ACC112 (cell line): Measurements from ENCODE around the gene TMEM8B.
A peak's percentile ranks its signal among the peaks of the same experiment; 100 is the strongest.

ENCODE experiments used
- H2AFZ ChIP-seq: fragments of 200-600 bp; sonication (generic); one replicate; pipeline ENCODE4 v1.6.0; 2017; ENCODE audit warnings: antibody characterized with exemption, low read length; ENCODE audit not compliant: unreplicated experiment
- H3K27ac ChIP-seq: fragments of 200-600 bp; sonication (generic); 2 replicates; pipeline ENCODE4 v1.5.1; 2014; ENCODE audit warnings: low read depth, mild to moderate bottlenecking, antibody characterized with exemption, low read length, moderate library complexity
- H3K27me3 ChIP-seq: fragments of 200-600 bp; sonication (generic); 2 replicates; pipeline ENCODE4 v1.6.1; 2014; ENCODE audit warnings: mild to moderate bottlenecking, antibody characterized with exemption, low read length, moderate library complexity, mixed read lengths; ENCODE audit not compliant: insufficient read depth
- H3K36me3 ChIP-seq: fragments of 200-600 bp; sonication (generic); 2 replicates; pipeline ENCODE4 v1.6.1; 2016; ENCODE audit warnings: mild to moderate bottlenecking, antibody characterized with exemption, low read length, moderate library complexity, mixed read lengths; ENCODE audit not compliant: insufficient read depth
- H3K4me1 ChIP-seq: fragments of 200-600 bp; sonication (generic); one replicate; pipeline ENCODE4 v1.6.1; 2016; ENCODE audit warnings: low read length, mixed read lengths; ENCODE audit not compliant: insufficient read depth, unreplicated experiment, control insufficient read depth
- H3K4me3 ChIP-seq: fragments of 200-600 bp; sonication (generic); 2 replicates; pipeline ENCODE4 v1.5.1; 2014; ENCODE audit warnings: mild to moderate bottlenecking, low read depth, low read length
- H3K79me2 ChIP-seq: fragments of 200-600 bp; sonication (generic); one replicate; pipeline ENCODE4 v1.6.0; 2016; ENCODE audit warnings: low read length; ENCODE audit not compliant: control insufficient read depth, unreplicated experiment, insufficient read depth

TMEM8B gene, protein sequence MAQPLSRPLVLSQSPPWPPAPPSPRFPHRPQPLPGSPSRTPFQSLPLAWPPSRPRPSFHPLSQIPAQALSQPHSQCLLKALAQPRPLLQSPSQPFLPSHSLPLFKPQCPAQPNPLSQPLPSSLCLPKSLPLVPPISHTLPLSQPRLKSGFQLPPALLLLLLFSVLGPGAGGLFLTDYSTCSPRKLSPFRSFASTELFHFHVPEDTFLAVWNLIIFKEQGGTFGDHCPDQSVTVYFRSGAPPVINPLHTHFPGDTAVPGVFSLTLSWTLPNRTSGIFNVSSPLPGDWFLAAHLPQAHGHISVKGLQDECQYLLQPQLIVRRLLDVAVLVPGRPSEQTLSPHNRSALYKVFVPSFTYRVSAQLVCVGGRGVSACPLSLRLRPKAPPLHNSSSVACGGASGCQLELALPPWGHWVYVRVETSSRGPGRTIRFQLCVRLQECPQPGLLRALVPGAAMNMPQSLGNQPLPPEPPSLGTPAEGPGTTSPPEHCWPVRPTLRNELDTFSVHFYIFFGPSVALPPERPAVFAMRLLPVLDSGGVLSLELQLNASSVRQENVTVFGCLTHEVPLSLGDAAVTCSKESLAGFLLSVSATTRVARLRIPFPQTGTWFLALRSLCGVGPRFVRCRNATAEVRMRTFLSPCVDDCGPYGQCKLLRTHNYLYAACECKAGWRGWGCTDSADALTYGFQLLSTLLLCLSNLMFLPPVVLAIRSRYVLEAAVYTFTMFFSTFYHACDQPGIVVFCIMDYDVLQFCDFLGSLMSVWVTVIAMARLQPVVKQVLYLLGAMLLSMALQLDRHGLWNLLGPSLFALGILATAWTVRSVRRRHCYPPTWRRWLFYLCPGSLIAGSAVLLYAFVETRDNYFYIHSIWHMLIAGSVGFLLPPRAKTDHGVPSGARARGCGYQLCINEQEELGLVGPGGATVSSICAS

DNA sequence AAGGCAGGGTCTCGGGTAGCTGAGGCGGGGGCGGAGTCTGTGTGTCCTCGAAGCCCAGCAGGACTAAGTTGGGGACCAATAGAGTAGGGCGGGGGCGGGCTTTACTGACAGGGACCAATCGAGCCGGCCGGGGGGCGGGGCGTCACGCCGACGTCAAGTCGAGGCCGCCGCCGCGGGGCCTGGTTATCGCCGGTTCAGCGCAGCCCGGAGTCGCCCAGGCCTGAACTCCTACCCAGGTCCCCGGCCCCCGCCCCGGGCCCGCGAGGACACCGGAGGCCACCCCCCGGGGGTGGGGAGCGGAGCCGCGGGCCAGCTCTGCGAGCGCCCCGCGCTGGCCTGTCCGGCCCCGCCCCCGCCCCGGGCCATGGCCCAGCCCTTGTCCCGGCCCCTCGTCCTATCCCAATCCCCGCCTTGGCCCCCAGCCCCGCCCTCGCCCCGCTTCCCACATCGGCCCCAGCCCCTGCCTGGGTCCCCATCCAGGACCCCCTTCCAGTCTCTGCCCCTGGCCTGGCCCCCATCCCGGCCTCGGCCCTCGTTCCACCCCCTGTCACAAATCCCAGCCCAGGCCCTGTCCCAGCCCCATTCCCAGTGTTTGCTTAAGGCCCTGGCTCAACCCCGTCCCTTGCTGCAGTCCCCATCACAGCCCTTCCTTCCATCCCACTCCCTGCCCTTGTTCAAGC, at the start of gene TMEM8B:
TMEM8B (plus strand) TSS at position 145 of the 680 bp plus-strand sequence; CDS start at position 365, 220 bp downstream.
- Histone ChIP-seq H3K36me3 (no peaks in the 10 kb centered on the region), H3K27ac (peak within 1 kb of the TSS; percentile 30; the same call in 1 of the 2 replicates), H3K4me3 (peak within 1 kb of the TSS; percentile 82), H2AFZ (peak within 1 kb of the TSS; percentile 97), H3K79me2 (no peaks in the 10 kb centered on the region), H3K27me3 (no peaks in the 10 kb centered on the region), H3K4me1 (peaks cover 19% of the 10 kb centered on the region)

DNA sequence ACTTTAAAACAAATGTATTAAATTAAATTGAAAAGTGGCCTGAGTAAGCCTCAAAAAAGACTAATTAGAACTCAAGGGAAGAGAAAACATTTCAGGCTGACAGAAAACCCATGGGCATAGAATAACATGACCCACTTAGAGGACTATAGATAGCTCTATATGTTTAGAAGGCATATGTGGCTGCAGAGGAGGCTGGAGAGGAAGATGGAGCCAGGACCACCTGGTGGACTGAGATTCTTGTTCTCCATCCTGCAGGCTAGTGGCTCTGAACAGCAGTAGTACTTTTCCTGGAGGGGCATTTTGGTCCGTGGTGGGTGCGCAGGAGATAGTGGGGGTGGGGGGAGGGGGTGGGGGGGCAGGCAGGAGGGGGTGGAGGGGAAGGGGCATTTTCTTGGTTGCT, 48.0 kb upstream of the TMEM8B start:
- Histone ChIP-seq H2AFZ (no peak overlapping the region), H3K4me3 (no peak overlapping the region), H3K36me3 (no peaks in the 10 kb centered on the region), H3K79me2 (no peaks in the 10 kb centered on the region), H3K27me3 (peaks cover 29% of the 10 kb centered on the region), H3K27ac (no peak overlapping the region), H3K4me1 (no peaks in the 10 kb centered on the region)

DNA sequence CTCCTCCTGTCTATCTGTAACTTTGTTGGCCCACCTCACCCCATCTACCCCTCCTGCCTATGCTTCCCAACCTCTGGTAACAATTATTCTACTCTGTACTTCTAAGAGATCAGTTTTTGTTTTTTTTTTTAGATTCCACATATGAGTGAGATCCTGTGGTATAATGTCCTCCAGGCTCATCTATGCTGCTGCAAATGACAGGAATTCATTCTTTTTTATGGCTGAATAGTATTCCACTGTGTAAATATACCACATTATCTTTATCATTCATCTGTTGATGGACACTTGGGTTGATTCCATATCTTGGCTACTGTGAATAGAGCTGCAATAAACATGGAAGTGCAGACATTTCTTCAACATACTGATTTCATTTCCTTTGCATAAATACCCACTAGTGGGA, 45.6 kb upstream of the TMEM8B start:
- Histone ChIP-seq H3K79me2 (no peaks in the 10 kb centered on the region), H3K4me1 (no peaks in the 10 kb centered on the region), H3K27ac (no peak overlapping the region), H2AFZ (no peak overlapping the region), H3K36me3 (no peaks in the 10 kb centered on the region), H3K4me3 (no peak overlapping the region), H3K27me3 (peaks cover 26% of the 10 kb centered on the region)

DNA sequence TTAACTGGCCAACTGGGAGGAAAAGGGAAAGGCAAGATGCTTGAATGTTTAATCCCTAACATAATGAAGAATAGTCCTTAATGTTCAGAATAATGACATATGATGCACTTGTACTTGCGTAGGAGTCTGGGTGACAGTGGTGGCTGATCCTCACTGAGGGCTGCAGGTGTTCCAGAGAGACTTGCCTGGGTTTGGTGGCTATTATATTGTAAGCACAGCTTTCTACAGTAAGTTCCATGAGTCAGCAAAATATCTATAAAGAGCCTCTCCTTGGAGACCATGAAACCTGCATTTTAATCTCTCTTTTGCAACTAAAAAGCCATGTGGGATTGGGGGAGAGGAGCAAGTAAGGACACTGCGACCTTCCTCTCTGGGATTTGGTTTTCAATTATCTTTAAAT, 39.5 kb upstream of the TMEM8B start:
- Histone ChIP-seq H3K4me1 (peaks cover 29% of the 10 kb centered on the region), H3K4me3 (no peak overlapping the region), H3K79me2 (peaks cover 27% of the 10 kb centered on the region), H3K27me3 (no peaks in the 10 kb centered on the region), H3K27ac (no peak overlapping the region), H2AFZ (no peak overlapping the region), H3K36me3 (no peaks in the 10 kb centered on the region)

DNA sequence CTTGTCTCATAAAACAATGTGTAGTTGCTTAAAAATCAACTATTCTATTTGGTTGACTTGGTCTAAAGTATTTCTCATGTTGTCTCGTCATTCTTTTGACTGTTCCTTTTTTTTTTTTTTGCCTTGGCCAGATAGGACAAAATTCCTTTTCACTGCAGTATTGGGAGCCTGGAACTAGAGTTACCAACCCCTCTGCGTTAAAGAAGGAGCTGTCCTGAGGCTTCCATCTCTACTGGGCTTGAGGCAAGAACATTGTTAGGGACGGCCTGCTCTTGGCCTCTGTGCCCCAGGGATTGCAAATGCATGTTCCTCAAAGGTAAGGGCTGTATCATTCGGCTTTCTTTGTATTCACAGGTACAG, 39.0 kb upstream of the TMEM8B start:
- peaks cover 30% of the 10 kb centered on the region for H3K79me2 ChIP-seq
- H3K27me3 ChIP-seq = no peaks in the 10 kb centered on the region
- no peaks in the 10 kb centered on the region for H3K36me3 ChIP-seq
- peaks cover 33% of the 10 kb centered on the region for H3K4me1 ChIP-seq
- H3K4me3 ChIP-seq = no peak overlapping the region
- no peak overlapping the region for H2AFZ ChIP-seq
- no peak overlapping the region for H3K27ac ChIP-seq

DNA sequence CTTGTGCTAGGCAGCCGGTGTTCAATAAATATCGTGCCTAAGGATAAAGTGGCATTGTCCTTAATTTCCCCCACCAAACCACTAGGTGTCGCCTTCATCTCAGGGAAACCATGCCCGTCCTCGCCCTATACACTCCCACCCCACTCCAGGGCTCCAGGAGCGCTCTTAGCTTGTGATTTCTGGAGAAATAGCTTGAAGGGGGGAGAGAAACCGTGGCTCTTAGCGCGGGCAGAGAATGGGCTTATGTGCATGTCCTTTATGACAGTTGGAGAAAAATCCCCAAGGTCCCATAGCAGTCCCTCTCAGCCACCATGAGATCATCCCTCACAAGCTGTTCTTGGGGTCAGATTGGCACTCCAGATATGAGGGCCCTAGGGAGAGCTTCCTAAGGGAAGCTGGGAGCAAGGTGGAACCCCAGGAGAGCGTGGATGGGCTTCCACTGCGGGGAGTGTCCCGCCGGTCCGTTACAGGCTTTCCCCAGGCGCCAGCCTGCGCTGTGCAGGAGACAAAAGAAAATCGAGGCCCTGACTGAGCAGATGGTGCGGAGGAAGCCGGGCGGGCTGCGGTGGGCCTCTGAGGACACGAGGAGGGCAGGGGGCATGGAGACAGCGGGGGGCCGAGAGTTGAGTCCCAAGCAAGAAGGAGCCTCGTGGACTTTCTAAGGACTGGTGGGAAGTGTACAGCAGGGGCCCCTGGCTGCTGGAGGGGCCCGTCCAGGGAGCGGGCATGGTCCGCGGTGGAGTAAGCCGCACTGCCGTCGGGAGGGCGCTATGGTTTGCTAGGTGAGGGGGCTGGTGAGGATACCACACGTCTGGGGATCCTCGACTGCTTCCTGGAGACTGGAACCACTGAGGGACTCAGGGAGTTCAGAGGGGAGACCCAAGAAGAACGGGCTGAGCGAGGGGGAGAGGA, 38.4 kb upstream of the TMEM8B start:
- Histone ChIP-seq H3K4me1 (peaks cover 40% of the 10 kb centered on the region), H3K4me3 (peak overlapping the region; percentile 49), H3K36me3 (no peaks in the 10 kb centered on the region), H3K27ac (no peak overlapping the region), H3K27me3 (no peaks in the 10 kb centered on the region), H3K79me2 (peaks cover 30% of the 10 kb centered on the region), H2AFZ (peak overlapping the region; percentile 70)

DNA sequence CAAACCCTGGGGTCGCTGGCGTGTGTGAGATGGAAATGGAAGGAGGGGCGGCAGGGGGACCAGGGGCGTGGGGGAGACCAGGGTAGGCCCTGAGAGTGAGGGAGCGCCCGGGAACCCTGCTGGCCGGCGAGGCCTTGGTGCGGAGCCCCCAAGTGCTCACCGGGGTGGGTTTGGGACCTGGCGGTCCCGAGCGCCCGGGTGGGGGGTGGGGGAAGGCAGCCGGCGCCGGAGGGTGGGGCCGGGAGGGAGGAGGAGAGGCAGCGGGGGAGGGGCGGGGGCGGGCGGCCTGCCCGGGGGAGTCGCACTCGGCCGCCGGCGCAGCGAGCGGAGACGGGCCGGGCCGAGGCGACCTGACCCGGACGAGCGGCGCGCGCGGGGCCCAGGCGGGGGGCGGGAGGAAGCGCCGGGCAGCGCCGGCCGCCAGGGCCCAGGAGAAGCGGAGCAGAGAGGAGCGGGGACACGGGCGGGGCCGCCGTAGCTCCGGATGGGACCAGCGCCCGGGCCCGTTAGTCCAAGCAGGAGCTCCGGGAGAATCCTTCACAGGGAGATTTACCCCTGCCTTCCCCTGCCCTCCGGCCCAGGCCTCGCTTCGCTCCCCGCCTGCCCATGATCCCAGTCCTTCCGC, 37.6 kb upstream of the TMEM8B start, which contains the start of gene NPR2:
NPR2 (plus strand) TSS at position 295 of the 625 bp plus-strand sequence. CDS start 818 bp downstream, outside the sequence.
- Histone ChIP-seq H3K27ac (no peak within 1 kb of the TSS), H2AFZ (peak within 1 kb of the TSS; percentile 70), H3K36me3 (no peaks in the 10 kb centered on the region), H3K27me3 (no peaks in the 10 kb centered on the region), H3K4me3 (peak within 1 kb of the TSS; percentile 78), H3K4me1 (peaks cover 43% of the 10 kb centered on the region), H3K79me2 (peaks cover 30% of the 10 kb centered on the region)

DNA sequence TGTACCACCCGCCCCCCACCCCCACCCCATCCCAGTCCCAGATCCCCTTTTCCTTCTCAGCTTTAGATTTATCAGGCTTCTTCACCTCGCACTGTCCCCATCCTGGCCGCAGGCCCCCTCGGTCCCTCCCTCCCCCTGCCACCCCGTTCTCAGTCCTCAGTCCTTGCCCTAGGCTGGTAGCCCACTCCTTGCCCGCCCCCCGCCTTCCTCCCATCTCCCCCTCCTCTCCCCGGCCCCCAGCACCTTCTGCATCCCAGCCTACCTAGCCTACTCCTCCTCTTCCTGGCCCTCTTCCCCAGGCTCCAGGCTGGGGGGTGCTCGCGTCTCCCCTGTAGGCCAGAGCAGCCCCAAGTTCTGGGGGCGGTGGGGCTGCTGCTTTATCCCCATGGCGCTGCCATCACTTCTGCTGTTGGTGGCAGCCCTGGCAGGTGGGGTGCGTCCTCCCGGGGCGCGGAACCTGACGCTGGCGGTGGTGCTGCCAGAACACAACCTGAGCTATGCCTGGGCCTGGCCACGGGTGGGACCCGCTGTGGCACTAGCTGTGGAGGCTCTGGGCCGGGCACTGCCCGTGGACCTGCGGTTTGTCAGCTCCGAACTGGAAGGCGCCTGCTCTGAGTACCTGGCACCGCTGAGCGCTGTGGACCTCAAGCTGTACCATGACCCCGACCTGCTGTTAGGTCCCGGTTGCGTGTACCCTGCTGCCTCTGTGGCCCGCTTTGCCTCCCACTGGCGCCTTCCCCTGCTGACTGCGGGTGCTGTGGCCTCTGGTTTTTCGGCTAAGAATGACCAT, 36.8 kb upstream of the TMEM8B start:
- H3K4me3 ChIP-seq = peak overlapping the region; percentile 78
- H3K4me1 ChIP-seq = peaks cover 45% of the 10 kb centered on the region
- no peak overlapping the region for H3K27ac ChIP-seq
- H2AFZ ChIP-seq = no peak overlapping the region
- H3K79me2 ChIP-seq = peaks cover 37% of the 10 kb centered on the region
- no peaks in the 10 kb centered on the region for H3K27me3 ChIP-seq
- no peaks in the 10 kb centered on the region for H3K36me3 ChIP-seq

DNA sequence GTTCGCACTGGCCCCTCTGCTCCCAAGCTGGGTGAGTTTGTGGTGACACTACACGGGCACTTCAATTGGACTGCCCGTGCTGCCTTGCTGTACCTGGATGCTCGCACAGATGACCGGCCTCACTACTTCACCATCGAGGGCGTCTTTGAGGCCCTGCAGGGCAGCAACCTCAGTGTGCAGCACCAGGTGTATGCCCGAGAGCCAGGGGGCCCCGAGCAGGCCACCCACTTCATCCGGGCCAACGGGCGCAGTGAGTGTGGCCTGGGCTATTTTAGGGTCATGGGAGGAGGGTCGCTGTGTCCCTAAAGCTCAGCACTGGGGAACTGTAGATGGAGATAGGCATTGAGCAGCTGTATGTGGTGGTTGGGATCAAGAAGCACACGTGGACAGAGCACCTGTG, 36.2 kb upstream of the TMEM8B start:
- no peak overlapping the region for H2AFZ ChIP-seq
- H3K4me1 ChIP-seq = peaks cover 51% of the 10 kb centered on the region
- H3K27me3 ChIP-seq = no peaks in the 10 kb centered on the region
- peaks cover 40% of the 10 kb centered on the region for H3K79me2 ChIP-seq
- H3K4me3 ChIP-seq = peak overlapping the region; percentile 78
- no peak overlapping the region for H3K27ac ChIP-seq
- no peaks in the 10 kb centered on the region for H3K36me3 ChIP-seq
